Right lobe of liver (tissue), 4 donors: ENCODE results near the gene ACTR1A.

Experiments used
- POLR2A ChIP-seq: fragments of 450-650 bp; IDR thresholded peaks from one replicate; pipeline ENCODE4 v1.6.1; 2017; ENCODE audit warnings: antibody characterized with exemption, mild to moderate bottlenecking
- TF ChIP-seq, protein P1 (sequence below), 4 donors: fragments of 200-600 bp in 3 of 4; fragments of 450-650 bp in 1 of 4; IDR thresholded peaks; one replicate each; pipeline versions ENCODE4 v1.5.1 to v1.8.0; 2016 to 2022; ENCODE audit warnings: antibody characterized with exemption in 4 of 4, mild to moderate bottlenecking in 2 of 4
- donor health status: DM: no; HTN: no; CAD: no.
- donor health status: DM: no; HTN: no; CAD: no.
- donor health status: DM: no; HTN: yes; CAD: no.

DNA sequence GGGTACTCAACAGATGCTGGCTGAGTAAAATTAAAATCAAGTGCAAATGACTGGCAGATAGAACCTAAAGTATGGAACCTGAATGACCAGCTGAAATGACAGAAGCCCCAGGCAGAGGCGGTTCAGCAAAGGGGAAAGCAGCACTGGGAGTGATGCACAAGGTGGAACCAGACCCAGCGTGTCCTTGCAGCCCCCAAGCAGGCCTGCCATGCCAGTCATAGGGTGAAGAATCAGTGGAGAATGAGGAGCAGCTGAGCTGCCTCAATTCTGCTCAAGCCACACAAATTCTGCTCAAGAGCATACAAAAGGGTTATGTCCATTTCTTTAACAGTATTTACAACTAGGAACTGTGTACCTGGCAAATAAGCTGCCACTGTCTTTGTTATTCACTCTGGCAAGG lies 8.7 kb downstream of the ACTR1A start:
- TF ChIP-seq, protein P1, sequence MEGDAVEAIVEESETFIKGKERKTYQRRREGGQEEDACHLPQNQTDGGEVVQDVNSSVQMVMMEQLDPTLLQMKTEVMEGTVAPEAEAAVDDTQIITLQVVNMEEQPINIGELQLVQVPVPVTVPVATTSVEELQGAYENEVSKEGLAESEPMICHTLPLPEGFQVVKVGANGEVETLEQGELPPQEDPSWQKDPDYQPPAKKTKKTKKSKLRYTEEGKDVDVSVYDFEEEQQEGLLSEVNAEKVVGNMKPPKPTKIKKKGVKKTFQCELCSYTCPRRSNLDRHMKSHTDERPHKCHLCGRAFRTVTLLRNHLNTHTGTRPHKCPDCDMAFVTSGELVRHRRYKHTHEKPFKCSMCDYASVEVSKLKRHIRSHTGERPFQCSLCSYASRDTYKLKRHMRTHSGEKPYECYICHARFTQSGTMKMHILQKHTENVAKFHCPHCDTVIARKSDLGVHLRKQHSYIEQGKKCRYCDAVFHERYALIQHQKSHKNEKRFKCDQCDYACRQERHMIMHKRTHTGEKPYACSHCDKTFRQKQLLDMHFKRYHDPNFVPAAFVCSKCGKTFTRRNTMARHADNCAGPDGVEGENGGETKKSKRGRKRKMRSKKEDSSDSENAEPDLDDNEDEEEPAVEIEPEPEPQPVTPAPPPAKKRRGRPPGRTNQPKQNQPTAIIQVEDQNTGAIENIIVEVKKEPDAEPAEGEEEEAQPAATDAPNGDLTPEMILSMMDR (IDR thresholded peaks at IDR 0.05): no peak
- no peak for TF ChIP-seq POLR2A
